Fibroblast of lung (primary cell): ENCODE results near the gene PLEKHA1.

Experiments
- EZH2 ChIP-seq: IDR thresholded peaks from 2 replicates; pipeline ENCODE4 v1.5.1; 2012; ENCODE audit warnings: low read length, control low read depth, mild to moderate bottlenecking; ENCODE audit errors: missing control alignments
- TF ChIP-seq, protein P1 (sequence below), 2 donors: IDR thresholded peaks in 1 of 2; conservative IDR thresholded peaks in 1 of 2; 1 replicate in 1 of 2; 2 replicates in 1 of 2; pipeline ENCODE4 v1.5.1; 2011 to 2012; ENCODE audit warnings: low read length in 2 of 2, control low read depth in 1 of 2, inconsistent platforms in 1 of 2, low read depth in 1 of 2, mild to moderate bottlenecking in 1 of 2

DNA sequence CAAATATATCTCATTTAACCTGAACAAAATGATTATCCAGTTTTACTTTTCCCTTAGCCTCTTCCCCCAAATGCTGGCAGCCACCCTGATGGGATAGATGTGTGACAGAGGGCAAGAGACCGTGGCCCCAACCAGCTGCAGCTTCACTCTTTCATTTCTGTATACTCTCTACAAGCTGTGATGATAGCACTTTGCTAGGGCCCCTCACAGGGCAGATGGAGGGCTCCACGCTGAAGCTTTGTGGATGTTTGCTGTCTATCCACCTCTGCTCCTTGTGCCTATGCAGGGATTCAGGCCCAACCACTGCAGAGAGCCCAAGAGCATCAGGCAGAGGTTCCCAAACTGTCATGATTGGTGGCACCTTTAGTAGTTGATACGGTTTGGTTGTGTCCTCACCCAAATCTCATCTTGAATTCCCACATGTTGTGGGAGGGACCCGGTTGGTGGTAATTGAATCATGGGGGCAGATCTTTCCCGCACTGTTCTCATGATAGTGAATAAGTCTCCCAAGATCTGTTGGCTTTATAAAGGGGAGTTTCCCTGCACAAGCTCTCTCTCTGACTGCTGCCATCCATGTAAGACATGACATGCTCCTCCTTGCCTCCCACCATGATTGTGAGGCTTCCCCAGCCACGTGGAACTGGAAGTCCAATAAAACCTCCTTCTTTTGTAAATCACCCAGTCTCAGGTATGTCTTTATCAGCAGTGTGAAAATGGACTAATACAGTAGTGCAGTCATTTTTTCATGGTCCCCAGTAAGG is 107.0 kb downstream of the PLEKHA1 start:
- TF ChIP-seq, protein P1, sequence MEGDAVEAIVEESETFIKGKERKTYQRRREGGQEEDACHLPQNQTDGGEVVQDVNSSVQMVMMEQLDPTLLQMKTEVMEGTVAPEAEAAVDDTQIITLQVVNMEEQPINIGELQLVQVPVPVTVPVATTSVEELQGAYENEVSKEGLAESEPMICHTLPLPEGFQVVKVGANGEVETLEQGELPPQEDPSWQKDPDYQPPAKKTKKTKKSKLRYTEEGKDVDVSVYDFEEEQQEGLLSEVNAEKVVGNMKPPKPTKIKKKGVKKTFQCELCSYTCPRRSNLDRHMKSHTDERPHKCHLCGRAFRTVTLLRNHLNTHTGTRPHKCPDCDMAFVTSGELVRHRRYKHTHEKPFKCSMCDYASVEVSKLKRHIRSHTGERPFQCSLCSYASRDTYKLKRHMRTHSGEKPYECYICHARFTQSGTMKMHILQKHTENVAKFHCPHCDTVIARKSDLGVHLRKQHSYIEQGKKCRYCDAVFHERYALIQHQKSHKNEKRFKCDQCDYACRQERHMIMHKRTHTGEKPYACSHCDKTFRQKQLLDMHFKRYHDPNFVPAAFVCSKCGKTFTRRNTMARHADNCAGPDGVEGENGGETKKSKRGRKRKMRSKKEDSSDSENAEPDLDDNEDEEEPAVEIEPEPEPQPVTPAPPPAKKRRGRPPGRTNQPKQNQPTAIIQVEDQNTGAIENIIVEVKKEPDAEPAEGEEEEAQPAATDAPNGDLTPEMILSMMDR (conservative IDR thresholded peaks at IDR 0.05 in 1 of 2, IDR thresholded peaks at IDR 0.05 in 1 of 2; ENCODE audit: low read depth in 1 of 2, low read length in 2 of 2): no peak
- no peak for TF ChIP-seq EZH2
